ENCODE results near the gene PTPRN2.

- TF ChIP-seq CTCF (IDR thresholded peaks at IDR 0.05), result no peak
- no peak for TF ChIP-seq ZFX (IDR thresholded peaks at IDR 0.05; ENCODE audit: borderline replicate concordance)
Measured at GRCh38 chr7:157872447-157872846, 715.2 kb downstream of the PTPRN2 start.
